Activated naive CD4-positive, alpha-beta T cell treated with anti-CD3 and anti-CD28 coated beads, Interleukin-2, amount 10 ng/mL, durations not matched to agents 7 days and 5 days (primary cell): ENCODE data around the gene SYCE1L.
"Not testable (repeated sequence)": the region's sequence is repeated elsewhere in the genome, so short reads cannot be mapped to it uniquely, and the experiment has no call there.

ENCODE experiments used
- CTCF ChIA-PET: fragments of 350-600 bp; sonication (Branson Sonifier 250); formaldehyde crosslinking; loops from one replicate; lab custom pipeline; 2021; ENCODE audit warnings: antibody characterized with exemption; lab: Charles Lee
- DNase-seq: peaks from one replicate; pipeline ENCODE4 v3.0.0-alpha.2; 2020
- H3K27ac Mint-ChIP-seq: one replicate; pipeline ENCODE4 v1.8.0; 2021; ENCODE audit warnings: mild to moderate bottlenecking, moderate library complexity, mixed read lengths
- H3K27me3 Mint-ChIP-seq: one replicate; pipeline ENCODE4 v1.8.0; 2021; ENCODE audit warnings: mild to moderate bottlenecking, mixed read lengths
- H3K36me3 Mint-ChIP-seq: one replicate; pipeline ENCODE4 v1.8.0; 2021; ENCODE audit warnings: mixed read lengths
- H3K4me1 Mint-ChIP-seq: one replicate; pipeline ENCODE4 v1.8.0; 2021; ENCODE audit warnings: mixed read lengths
- H3K4me3 Mint-ChIP-seq: one replicate; pipeline ENCODE4 v1.8.0; 2021; ENCODE audit warnings: mild to moderate bottlenecking, moderate library complexity, mixed read lengths
- H3K9me3 Mint-ChIP-seq: one replicate; pipeline ENCODE4 v1.8.0; 2021; ENCODE audit warnings: mixed read lengths

Gene SYCE1L, protein sequence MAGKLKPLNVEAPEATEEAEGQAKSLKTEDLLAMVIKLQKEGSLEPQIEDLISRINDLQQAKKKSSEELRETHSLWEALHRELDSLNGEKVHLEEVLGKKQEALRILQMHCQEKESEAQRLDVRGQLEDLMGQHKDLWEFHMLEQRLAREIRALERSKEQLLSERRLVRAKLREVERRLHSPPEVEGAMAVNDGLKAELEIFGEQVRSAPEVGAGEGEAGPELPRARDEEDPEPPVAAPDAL

GRCh38 chr16:77199211-77199610 is at the start of gene SYCE1L:
TSS of gene SYCE1L (plus strand) at chr16:77199408. CDS start at chr16:77199452, 44 bp downstream.
- Mint-ChIP-seq H3K9me3 (no peaks in the 10 kb centered on the region), H3K27ac (no peak within 1 kb of the TSS), H3K4me3 (no peak within 1 kb of the TSS), H3K27me3 (no peaks in the 10 kb centered on the region), H3K4me1 (peaks cover 4% of the 10 kb centered on the region), H3K36me3 (peaks cover 35% of the 10 kb centered on the region)
- no peak for DNase-seq
- CTCF ChIA-PET, result no interaction called here

DNA sequence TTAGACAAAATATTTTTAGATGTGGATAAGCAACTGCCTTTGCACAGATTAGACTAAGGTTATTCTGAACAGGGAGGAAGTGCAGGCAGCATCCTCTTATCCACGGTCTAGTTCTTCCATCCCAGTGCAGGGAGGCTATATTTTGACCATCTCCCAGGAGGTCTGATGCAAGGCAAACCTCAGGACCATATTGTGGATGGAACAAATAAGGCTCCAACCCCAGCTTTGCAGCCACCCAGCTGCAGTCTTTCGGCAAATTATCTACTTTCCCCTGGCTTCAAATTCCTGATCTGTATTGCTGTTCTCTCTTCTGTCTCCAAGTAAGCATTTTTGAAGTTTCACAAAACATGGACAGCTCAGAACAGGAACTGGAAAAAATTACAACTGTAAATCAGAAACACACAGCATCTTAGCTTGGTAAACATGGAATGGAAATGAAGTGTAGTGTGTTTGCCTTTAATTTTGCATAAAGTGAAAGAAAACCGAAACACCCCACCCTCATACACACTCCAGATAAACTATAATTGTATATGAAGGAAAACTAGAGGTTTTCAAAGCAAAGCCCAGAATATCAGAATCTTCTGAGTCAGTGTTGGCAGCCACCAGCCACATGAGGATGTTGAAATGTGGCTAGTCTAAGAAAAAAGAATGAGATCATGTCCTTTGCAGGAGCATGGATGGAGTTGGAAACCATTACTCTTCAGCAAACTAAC is 41.7 kb upstream of the SYCE1L start:
- CTCF ChIA-PET, result interaction anchor here (1.5 kb wide), 1 partner anchor 12 kb away, joined by 4 read pairs; no protein-coding TSS in a partner anchor
- DNase-seq, result no peak
- no peak overlapping the region for H3K4me3 Mint-ChIP-seq
- no peaks in the 10 kb centered on the region for H3K36me3 Mint-ChIP-seq
- H3K4me1 Mint-ChIP-seq, result no peaks in the 10 kb centered on the region
- H3K27ac Mint-ChIP-seq, result no peak overlapping the region
- no peaks in the 10 kb centered on the region for H3K27me3 Mint-ChIP-seq
- H3K9me3 Mint-ChIP-seq, result no peaks in the 10 kb centered on the region

- no peak for DNase-seq
- CTCF ChIA-PET, result no interaction called here
- Mint-ChIP-seq H3K4me1 (no peaks in the 10 kb centered on the region), H3K4me3 (no peak overlapping the region), H3K27ac (no peak overlapping the region), H3K27me3 (no peaks in the 10 kb centered on the region), H3K9me3 (no peaks in the 10 kb centered on the region), H3K36me3 (no peaks in the 10 kb centered on the region)
Observed at GRCh38 chr16:77158293-77158692, 40.9 kb upstream of the SYCE1L start.

DNA sequence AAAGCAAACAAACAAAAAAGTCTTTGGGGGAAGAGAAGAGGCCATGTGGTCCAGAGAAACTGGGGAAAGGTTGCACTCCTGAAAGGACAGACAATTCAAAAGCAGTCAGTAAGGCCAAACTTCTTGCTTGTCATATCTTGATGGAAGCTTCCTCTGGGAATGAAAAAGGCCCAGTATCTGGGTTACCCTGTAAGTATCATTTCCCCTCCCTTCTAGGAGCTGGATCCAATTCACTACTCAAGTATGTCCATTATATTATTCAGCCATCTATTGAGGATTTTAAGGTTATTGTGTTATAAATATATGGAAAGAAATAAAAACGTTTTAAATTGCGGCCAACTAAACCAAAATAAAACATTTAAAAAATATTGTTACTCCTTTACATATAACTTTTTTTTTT is 34.2 kb upstream of the SYCE1L start:
- Mint-ChIP-seq H3K4me3 (no peak overlapping the region), H3K9me3 (no peaks in the 10 kb centered on the region), H3K4me1 (no peaks in the 10 kb centered on the region), H3K27me3 (peaks cover 9% of the 10 kb centered on the region), H3K36me3 (no peaks in the 10 kb centered on the region), H3K27ac (no peak overlapping the region)
- CTCF ChIA-PET, result no interaction called here
- DNase-seq, result no peak

DNA sequence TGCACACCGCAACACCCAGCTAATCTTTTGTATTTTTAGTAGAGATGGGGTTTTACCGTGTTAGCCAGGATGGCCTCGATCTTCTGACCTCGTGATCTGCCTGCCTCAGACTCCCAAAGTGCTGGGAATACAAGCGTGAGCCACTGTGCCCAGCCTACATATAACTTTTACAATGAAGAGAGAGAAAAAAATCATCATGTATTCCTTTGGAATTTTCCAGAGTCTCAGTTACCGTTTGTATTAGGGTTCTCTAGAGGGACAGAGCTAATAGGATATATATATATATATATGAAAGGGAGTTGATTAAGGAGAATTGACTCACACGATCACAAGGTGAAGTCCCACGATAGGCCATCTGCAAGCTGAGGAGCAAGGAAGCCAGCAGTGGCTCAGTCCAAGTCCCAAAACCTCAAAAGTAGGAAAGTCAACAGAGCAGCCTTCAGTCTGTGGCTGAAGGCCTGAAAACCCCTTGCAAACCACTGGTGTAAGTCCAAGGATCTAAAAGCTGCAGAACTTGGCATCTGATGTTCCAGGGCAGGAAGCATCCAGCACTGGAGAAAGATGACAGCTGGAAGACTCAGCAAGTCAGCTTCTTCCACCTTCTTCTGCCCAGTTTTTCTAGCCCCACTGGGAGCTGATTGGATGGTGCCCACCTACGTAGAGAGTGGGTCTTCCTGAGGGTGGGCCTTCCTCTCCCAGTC is 33.5 kb upstream of the SYCE1L start:
- H3K27me3 Mint-ChIP-seq, result peaks cover 13% of the 10 kb centered on the region
- H3K4me1 Mint-ChIP-seq, H3K36me3 Mint-ChIP-seq, CTCF ChIA-PET, H3K9me3 Mint-ChIP-seq, DNase-seq, H3K27ac Mint-ChIP-seq, H3K4me3 Mint-ChIP-seq: not testable (repeated sequence)

- DNase-seq, result no peak
- Mint-ChIP-seq H3K9me3 (no peaks in the 10 kb centered on the region), H3K27ac (no peak overlapping the region), H3K4me1 (no peaks in the 10 kb centered on the region), H3K4me3 (no peak overlapping the region), H3K36me3 (no peaks in the 10 kb centered on the region), H3K27me3 (peaks cover 13% of the 10 kb centered on the region)
- CTCF ChIA-PET, result no interaction called here
Observed at GRCh38 chr16:77166726-77167125, 32.5 kb upstream of the SYCE1L start.

GRCh38 chr16:77168901-77169300 is 30.3 kb upstream of the SYCE1L start:
- CTCF ChIA-PET, result interaction anchor here (1.2 to 2.7 kb wide), 3 partner anchors 8 to 22 kb away, joined by 3 to 9 read pairs (median 4); no protein-coding TSS in a partner anchor
- Mint-ChIP-seq H3K27me3 (peaks cover 19% of the 10 kb centered on the region), H3K9me3 (no peaks in the 10 kb centered on the region), H3K4me3 (no peak overlapping the region), H3K27ac (no peak overlapping the region), H3K36me3 (no peaks in the 10 kb centered on the region), H3K4me1 (no peaks in the 10 kb centered on the region)
- no peak for DNase-seq

GRCh38 chr16:77169650-77170236 is 29.5 kb upstream of the SYCE1L start:
- no peak overlapping the region for H3K4me3 Mint-ChIP-seq
- H3K36me3 Mint-ChIP-seq, result no peaks in the 10 kb centered on the region
- no peaks in the 10 kb centered on the region for H3K9me3 Mint-ChIP-seq
- CTCF ChIA-PET, result interaction anchor here (0.9 to 4.0 kb wide), 10 partner anchors 9 to 1421 kb away, joined by 3 to 13 read pairs (median 4); no protein-coding TSS in a partner anchor
- no peaks in the 10 kb centered on the region for H3K4me1 Mint-ChIP-seq
- peaks cover 25% of the 10 kb centered on the region for H3K27me3 Mint-ChIP-seq
- DNase-seq, result peak; percentile 70
- H3K27ac Mint-ChIP-seq, result no peak overlapping the region

DNA sequence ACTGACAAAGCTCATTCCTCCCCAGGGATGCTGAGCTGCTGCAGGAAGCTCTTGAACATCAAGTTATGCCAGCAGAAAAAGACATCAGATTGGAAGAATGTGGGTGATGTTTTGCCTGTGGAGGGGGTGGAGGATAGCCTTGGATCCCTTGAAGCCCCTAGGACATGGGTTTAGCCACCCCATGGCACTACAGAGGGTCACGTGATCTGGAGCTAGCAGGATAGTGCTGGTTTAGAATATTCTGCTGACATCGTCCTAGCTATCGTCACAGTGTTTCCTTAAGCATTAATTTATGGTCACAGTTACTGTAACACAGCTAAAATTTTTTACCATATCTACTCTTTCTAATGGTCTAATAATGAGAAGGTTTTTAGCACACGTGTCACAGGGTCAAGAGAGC is 28.4 kb upstream of the SYCE1L start:
- H3K27me3 Mint-ChIP-seq, result peaks cover 25% of the 10 kb centered on the region
- no peak overlapping the region for H3K27ac Mint-ChIP-seq
- H3K9me3 Mint-ChIP-seq, result no peaks in the 10 kb centered on the region
- H3K36me3 Mint-ChIP-seq, result no peaks in the 10 kb centered on the region
- DNase-seq, result no peak
- CTCF ChIA-PET, result interaction anchor here (0.5 to 4.0 kb wide), 9 partner anchors 9 to 1386 kb away, joined by 3 to 13 read pairs (median 5); no protein-coding TSS in a partner anchor
- H3K4me3 Mint-ChIP-seq, result no peak overlapping the region
- H3K4me1 Mint-ChIP-seq, result no peaks in the 10 kb centered on the region

DNA sequence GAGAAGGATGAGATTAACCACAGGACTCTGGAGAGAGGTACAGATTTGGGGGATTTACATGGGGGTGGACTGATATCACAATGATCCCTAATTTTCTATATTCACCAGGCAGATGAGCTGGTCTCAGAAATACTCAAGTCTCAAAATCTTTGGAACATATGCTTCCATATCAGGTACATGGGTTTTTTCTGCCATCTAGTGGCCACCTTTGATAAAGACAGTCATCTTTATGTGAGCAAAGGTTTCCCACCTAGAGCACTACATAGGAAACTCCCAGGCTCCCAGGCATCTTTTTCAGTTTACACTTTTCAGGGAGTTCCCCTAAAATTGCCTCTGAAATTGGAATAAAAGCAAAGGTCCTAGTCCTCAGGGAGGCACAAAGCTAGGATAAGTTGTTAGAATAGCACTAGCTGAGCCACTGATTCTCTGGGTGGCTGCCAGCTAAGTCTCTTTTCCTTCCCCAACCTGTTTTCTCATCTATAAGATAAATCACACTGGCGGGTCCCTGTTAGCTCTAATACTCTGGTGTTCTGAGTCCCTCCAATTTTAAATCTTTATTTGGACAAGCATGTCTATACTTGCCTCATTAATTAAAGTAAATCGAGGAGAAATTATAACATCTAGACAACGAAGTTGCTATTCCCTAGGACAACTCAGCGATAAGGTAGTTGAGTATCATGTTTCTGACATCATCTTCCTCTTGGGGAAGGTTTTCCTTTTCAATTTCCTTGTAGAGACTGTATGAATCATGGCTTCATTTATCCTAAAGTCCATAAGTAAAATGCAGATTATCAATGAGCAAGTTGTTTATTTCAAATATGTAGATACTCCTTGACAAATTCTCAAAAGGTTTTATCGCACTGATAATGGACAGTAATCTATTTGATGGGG is 27.2 kb upstream of the SYCE1L start:
- H3K4me1 Mint-ChIP-seq, result no peaks in the 10 kb centered on the region
- CTCF ChIA-PET, result interaction anchor here (0.6 to 4.0 kb wide), 10 partner anchors 8 to 1387 kb away, joined by 3 to 13 read pairs (median 3); no protein-coding TSS in a partner anchor
- no peaks in the 10 kb centered on the region for H3K9me3 Mint-ChIP-seq
- H3K27me3 Mint-ChIP-seq, result peaks cover 25% of the 10 kb centered on the region
- H3K4me3 Mint-ChIP-seq, result no peak overlapping the region
- H3K36me3 Mint-ChIP-seq, result no peaks in the 10 kb centered on the region
- H3K27ac Mint-ChIP-seq, result no peak overlapping the region
- DNase-seq, result peak; percentile 28

DNA sequence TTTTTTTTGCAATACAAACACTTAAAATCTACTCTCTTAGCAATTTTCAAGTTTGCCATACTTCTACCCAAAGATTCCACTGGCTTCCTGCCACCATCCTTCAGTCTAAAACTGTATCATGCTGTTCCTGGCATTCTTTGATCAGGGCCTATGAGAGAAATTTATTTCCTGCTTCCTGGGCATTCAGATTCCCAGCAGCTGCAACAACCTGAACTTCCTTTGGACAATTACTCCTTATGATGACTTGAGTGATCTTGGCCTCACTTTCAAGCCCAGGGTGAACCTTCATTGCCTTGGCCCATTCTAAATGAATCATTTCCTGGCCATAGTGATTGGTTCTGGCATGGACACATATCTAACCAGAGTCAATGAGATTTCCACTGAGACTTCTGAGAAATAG is 26.3 kb upstream of the SYCE1L start:
- Mint-ChIP-seq H3K36me3 (no peaks in the 10 kb centered on the region), H3K27ac (no peak overlapping the region), H3K4me1 (no peaks in the 10 kb centered on the region), H3K9me3 (no peaks in the 10 kb centered on the region), H3K27me3 (peaks cover 25% of the 10 kb centered on the region), H3K4me3 (no peak overlapping the region)
- no peak for DNase-seq
- CTCF ChIA-PET, result interaction anchor here (1.0 to 4.0 kb wide), 2 partner anchors 15 to 1386 kb away, joined by 3 to 13 read pairs; no protein-coding TSS in a partner anchor

GRCh38 chr16:77183137-77183536 is 16.1 kb upstream of the SYCE1L start:
- H3K36me3 Mint-ChIP-seq, result no peaks in the 10 kb centered on the region
- no peaks in the 10 kb centered on the region for H3K9me3 Mint-ChIP-seq
- DNase-seq, result no peak
- H3K27ac Mint-ChIP-seq, result no peak overlapping the region
- no peaks in the 10 kb centered on the region for H3K4me1 Mint-ChIP-seq
- CTCF ChIA-PET, result no interaction called here
- no peaks in the 10 kb centered on the region for H3K27me3 Mint-ChIP-seq
- no peak overlapping the region for H3K4me3 Mint-ChIP-seq

- H3K27me3 Mint-ChIP-seq, H3K9me3 Mint-ChIP-seq, CTCF ChIA-PET, H3K27ac Mint-ChIP-seq, H3K4me3 Mint-ChIP-seq, H3K36me3 Mint-ChIP-seq, DNase-seq: not testable (repeated sequence)
- H3K4me1 Mint-ChIP-seq, result peaks cover 13% of the 10 kb centered on the region
Observed at GRCh38 chr16:77186298-77186697, 12.9 kb upstream of the SYCE1L start.
